Osteocyte (in vitro differentiated cells): ENCODE measurements around the gene LIF. TPM values are rescaled to one million over a fixed set of nuclear protein-coding genes. Genes with fewer than 3 reads are reported as not detected.

Experiments used
- DNase-seq: peaks from one replicate; pipeline ENCODE4 v3.0.0; 2021; ENCODE audit warnings: mixed read lengths; ENCODE audit not compliant: unreplicated experiment; ENCODE audit errors: extremely low spot score
- H3K27ac Mint-ChIP-seq: one replicate; pipeline ENCODE4 v1.8.0; 2021; ENCODE audit warnings: mild to moderate bottlenecking, mixed read lengths; ENCODE audit not compliant: unreplicated experiment
- H3K27me3 Mint-ChIP-seq: one replicate; pipeline ENCODE4 v1.8.0; 2021; ENCODE audit warnings: mixed read lengths; ENCODE audit not compliant: unreplicated experiment
- H3K36me3 Mint-ChIP-seq: one replicate; pipeline ENCODE4 v1.8.0; 2021; ENCODE audit warnings: mixed read lengths; ENCODE audit not compliant: unreplicated experiment
- H3K4me1 Mint-ChIP-seq: one replicate; pipeline ENCODE4 v1.8.0; 2021; ENCODE audit warnings: mixed read lengths; ENCODE audit not compliant: unreplicated experiment
- H3K4me3 Mint-ChIP-seq: one replicate; pipeline ENCODE4 v1.8.0; 2021; ENCODE audit warnings: mild to moderate bottlenecking, moderate library complexity, mixed read lengths; ENCODE audit not compliant: unreplicated experiment
- H3K9me3 Mint-ChIP-seq: one replicate; pipeline ENCODE4 v1.8.0; 2021; ENCODE audit warnings: mixed read lengths; ENCODE audit not compliant: unreplicated experiment
- CTCF ChIP-seq: fragments of 200-600 bp; sonication (generic); IDR thresholded peaks from 2 replicates; pipeline ENCODE4 v1.5.0; 2021; ENCODE audit warnings: antibody characterized with exemption, mild to moderate bottlenecking, moderate library complexity
- total RNA-seq: library from RNA; stranded (reverse); gene quantifications from 2 replicates; pipeline ENCODE4 v1.2.1, GENCODE V29; 2021

LIF gene
- total RNA-seq, 1 donor from 2014 or later, result 15.5 TPM

GRCh38 chr22:30263883-30264282, 17.3 kb upstream of the LIF start:
- no peak for TF ChIP-seq CTCF
- Mint-ChIP-seq H3K4me1 (peaks cover 6% of the 10 kb centered on the region), H3K36me3 (no peaks in the 10 kb centered on the region), H3K4me3 (no peak overlapping the region), H3K9me3 (no peaks in the 10 kb centered on the region), H3K27me3 (no peaks in the 10 kb centered on the region), H3K27ac (no peak overlapping the region)
- no peak for DNase-seq

GRCh38 chr22:30262917-30263741, 16.6 kb upstream of the LIF start:
- Mint-ChIP-seq H3K27ac (no peak overlapping the region), H3K4me1 (peaks cover 6% of the 10 kb centered on the region), H3K27me3 (no peaks in the 10 kb centered on the region), H3K36me3 (no peaks in the 10 kb centered on the region), H3K4me3 (peak overlapping the region; percentile 57), H3K9me3 (no peaks in the 10 kb centered on the region)
- peak; percentile 98 for TF ChIP-seq CTCF
- peak; percentile 92 for DNase-seq

GRCh38 chr22:30262112-30262511, 15.6 kb upstream of the LIF start:
- H3K27ac Mint-ChIP-seq, result no peak overlapping the region
- H3K4me3 Mint-ChIP-seq, result no peak overlapping the region
- no peaks in the 10 kb centered on the region for H3K9me3 Mint-ChIP-seq
- H3K27me3 Mint-ChIP-seq, result no peaks in the 10 kb centered on the region
- TF ChIP-seq CTCF, result no peak
- no peak for DNase-seq
- H3K4me1 Mint-ChIP-seq, result peaks cover 6% of the 10 kb centered on the region
- no peaks in the 10 kb centered on the region for H3K36me3 Mint-ChIP-seq

GRCh38 chr22:30261134-30261533, 14.6 kb upstream of the LIF start:
- Mint-ChIP-seq H3K36me3 (no peaks in the 10 kb centered on the region), H3K4me3 (no peak overlapping the region), H3K9me3 (no peaks in the 10 kb centered on the region), H3K27ac (no peak overlapping the region), H3K27me3 (no peaks in the 10 kb centered on the region), H3K4me1 (peaks cover 7% of the 10 kb centered on the region)
- no peak for TF ChIP-seq CTCF
- no peak for DNase-seq

- no peak overlapping the region for H3K27ac Mint-ChIP-seq
- no peak for TF ChIP-seq CTCF
- no peak overlapping the region for H3K4me3 Mint-ChIP-seq
- no peaks in the 10 kb centered on the region for H3K9me3 Mint-ChIP-seq
- H3K27me3 Mint-ChIP-seq, result no peaks in the 10 kb centered on the region
- DNase-seq, result no peak
- H3K36me3 Mint-ChIP-seq, result no peaks in the 10 kb centered on the region
- peaks cover 9% of the 10 kb centered on the region for H3K4me1 Mint-ChIP-seq
Observed at GRCh38 chr22:30260682-30261081, 14.1 kb upstream of the LIF start.
